Iris pigment epithelial cell (primary cell): ENCODE results near the gene RRP9.
"Not testable (repeated sequence)": the region's sequence is repeated elsewhere in the genome, so short reads cannot be mapped to it uniquely, and the experiment has no call there.

ENCODE experiments used
- DNase-seq: peaks from one replicate; pipeline ENCODE4 v3.0.0-alpha.2; 2011; ENCODE audit warnings: low read depth

The RRP9 gene

DNA sequence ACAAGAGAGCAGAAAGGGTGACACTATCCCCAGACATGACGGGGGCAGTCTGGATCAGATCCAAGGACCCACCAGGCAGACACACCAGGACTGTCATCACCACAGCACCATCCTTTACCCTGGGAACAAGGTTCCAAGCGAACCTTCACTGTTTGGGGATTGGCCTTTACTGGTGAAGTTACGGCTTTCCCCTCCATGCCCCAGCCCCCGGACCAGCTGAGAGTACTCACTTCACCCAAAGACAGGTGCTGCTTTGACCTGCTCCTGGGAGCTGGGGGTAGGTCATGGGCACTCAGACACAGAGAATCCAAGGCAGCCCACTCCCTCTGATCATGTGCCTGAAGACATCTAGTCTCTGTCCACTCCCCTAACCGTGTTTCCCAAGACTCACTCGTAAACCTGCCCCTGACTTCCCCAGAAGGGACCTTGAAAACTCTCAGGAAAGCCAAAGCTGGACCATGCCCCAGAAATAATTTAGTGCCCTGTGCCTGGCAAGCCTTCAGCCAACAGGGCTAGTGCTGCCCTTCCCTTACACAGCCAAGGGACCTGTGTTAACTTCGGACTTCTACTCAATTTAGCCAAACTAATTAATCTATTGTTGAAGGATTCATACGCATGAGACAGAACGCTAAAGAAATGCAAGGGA lies 2.8 kb downstream of the RRP9 start:
- no peak for DNase-seq

DNA sequence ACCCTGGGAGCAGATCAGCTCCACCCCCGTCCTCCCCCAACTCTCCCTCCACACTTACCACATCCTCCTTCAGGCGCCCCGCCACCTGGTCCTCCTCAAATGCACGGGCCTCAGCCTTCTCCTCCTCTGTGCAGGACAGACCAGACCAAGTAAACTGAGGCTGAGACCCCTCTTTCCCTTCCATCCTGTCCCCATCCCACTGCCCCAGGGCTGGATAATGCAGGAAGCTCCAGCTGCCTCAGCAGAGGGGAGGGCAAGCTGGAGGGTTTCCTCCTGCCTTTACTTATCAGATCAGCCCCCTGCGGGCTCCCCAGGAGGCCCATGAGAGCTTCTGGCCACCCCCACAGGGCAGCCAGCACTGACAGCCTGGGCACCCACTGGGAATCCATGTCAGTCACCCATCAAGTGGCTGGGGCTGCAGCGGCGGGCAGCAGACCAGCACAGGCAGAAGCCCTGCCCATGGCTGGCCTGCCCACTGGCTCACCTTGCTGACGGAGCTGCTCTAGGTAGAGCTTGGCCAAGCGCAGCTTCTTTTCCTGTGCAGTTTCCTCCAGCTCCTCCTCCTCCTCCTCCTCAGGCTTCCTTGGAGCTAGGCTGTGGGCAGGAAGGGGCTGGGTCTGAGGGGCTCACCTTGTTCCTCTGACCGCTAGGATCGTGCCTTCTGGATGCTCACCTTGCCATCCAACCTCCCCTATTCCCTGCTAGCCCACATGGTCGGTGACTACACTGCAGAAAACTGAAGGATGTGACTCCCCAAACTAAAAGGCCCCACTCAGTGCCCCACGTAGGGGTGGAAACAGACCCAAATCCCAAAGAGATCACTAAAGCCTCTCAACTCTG lies 3.9 kb downstream of the RRP9 start:
- DNase-seq: no peak

DNA sequence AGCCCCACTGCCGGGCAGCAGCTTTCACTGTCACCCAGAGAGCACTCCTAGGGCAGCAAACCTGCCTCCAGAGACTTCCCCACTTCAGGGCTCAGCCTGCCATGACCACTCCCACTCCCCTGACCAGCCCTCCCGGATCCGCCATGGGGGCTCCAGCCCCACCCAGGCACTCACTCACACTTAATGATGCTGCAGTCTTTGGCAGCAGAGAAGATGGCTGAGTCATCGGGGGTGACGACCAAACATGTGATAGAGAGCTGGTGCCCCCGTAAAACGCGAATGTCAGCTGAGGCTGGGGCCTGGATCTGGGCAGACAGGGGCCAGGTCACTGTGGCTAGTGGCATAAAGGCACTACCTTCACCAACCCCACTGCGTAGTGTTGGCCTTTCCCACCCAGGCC lies 4.7 kb downstream of the RRP9 start:
- DNase-seq: no peak

DNA sequence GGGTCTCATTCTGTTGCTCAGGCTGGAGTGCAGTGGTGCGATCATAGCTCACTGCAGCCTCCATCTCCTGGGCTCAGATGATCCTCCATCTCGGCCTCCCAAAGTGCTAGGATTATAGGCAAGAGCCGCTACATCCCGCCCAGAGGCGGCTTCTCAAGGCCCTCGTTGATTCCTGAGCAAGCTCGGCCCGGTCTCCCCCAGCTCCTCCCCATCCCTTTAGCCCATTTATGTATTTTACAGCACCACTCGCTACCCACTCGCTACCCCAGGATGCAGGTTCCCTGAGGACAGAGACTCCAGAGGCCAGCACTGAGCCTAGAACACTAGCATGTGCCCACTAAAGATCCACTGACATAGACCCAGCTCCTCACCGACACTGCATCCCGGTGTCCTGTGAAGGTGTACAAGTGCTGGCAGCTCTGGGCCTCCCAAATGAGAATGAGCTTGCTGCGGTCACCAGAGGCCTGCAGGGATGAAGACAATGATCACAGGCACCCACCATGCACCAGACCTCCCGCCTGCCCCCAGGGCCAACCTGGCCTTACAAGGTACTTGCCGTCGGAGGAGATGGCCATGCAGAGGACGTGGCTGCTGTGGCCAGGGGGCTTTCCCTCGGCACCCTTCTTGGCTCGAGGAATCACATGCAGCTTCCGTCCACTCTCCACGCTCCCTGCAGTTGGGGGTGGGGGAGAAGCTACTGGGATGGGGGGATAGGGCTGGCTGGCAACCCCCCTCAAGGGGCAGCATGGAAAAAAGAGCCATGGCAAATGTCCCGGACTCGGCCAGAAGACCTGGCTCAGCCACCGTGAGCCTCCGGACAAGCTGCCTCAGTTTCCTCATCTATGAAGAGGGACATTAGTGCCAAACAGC lies 5.6 kb downstream of the RRP9 start:
- no peak for DNase-seq

DNA sequence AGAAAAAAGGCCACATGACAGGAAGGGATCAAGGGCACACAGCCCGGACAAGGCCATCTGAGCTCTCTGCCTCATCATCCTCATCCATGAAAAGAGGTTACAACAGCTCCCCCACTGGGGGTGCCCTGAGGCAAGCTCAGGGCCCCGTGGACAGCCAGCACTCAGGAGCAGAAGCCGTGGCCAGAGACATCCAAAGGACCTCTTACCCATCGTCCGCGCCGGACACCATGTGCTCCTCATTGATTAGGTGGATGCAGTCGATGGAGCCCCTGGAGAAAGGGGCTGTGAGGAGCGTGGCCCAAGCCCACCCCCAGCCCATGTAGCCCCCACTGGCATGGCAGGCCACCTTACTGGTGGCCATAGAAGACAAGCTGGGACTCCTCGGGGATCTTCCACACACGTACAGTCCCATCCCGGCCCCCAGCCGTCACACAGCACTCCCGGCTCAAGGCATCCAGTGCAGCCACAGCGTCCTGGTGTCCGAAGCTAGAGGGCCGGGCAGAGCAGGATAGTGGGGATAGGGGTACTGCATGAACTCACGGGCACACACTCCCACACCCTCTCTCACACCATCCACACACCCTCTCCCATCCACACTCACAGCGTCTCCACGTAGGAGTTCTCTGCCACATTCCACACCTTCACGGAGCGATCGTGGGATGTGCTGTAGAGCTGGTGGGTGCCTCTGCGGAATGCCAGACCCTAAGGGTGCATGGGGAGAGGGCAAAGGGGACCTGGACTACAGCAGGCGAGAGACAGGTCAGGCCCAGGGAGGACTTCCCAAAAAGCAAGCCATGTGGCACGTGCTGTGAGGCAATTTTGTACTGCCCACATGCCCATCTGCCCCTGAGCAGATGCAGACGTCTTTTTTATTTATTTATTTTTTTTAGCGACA lies 6.5 kb downstream of the RRP9 start:
- DNase-seq: no peak

DNA sequence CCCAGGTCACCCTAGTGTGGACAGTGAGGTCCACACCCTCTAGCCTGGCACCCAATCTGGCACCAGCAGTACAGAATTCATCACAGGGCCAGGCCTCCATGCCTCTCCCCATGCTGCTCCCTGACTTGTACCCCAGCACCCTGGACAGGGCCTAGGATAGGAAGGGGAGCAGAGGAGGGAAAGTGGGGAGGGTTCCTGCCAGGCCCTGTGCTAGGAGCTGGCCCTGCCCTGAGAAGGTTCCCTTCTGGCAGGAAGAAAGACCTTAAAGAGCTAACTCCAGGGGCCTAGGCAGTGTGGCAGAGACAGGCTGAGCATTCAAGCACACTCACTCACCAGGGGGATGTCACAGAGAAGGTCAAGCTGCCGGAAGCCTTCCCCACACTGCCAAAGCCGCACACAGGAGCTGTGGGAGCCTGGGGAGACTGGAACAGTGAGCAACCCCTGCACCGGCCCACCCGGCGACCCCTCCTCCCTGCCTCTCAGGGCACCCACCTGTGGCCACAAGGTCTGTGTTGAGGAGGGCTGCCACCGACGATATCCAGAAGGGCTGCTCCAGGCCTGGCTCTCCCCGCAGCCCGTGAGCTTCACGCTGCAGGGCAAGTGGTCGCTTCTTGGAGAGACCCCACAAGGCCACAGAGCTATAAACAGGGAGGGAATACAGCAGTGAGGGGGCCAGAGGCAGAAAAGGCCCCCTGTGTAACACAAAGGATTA lies 7.4 kb downstream of the RRP9 start:
- no peak for DNase-seq

DNA sequence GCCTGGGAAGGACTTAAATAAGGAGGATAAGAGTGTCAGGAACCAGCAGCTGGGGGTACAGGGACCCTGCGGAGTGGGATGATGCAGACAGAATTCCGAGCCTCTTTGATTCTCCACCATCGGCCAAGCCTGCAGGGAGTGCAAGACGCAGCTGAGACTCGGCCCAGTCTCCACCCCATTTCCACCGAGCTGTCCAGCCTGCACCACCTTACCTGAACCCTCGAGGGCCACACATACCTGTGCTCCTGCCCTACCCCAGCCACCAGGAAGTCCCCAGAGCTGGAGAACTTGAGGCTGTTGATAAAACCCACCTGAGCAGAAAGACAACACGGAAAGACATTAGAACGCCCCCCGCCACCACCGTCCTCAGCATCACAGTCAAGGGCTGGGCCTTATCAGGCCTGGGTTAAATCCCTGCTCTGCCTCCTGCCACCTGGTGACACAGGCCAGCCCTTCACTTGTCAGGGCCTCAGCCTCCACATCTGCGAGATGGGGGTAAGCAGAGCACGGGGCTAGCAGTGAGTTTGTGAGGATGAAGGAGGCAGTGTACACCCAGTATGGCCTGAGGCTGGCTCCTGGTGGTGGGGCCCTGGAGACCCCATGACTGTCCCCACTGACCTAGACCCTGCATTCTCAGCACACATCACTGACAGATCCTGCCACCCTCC lies 8.1 kb downstream of the RRP9 start:
- no peak for DNase-seq

DNA sequence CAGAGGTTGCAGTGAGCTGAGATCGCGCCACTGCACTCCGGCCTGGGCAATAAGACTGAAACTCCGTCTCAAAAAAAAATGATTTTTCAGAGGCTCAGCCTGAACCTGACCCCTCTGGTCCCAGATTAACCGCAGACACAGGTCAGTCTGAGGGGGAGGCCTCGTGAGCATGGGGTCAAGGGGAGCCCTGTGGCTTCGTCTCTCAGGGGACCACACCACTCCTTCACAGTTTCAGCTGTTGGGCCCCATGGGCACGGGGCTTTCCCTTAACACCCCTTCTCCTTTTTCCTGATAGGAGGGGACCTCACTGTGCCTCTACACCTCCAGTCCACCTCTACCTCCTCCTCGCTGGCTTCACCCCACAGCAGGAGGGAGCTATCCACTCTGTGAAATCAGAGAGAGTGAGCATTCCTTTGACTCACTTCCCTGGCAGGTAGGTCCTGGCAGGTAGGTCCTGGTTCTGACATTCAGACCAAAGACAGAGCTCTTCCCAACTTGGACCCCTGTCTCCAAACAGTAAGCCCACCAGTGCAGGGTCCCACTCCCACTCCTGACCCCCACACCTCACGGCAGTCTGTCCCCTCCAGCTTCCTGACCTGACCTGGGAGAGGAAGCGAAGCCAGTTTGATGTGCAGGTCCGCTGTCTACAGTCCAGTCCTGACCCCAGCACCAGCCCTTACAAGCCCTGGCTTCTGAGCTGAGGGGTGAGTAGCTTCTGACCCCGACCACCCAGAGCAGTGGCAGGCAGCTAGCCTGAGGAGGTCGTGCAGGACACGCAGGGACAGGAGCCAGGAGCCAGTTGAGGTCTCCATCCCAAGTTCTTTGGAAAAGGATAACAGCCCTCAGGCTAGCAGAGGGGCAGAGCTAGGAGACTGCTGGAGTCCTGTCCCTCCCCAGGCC lies 9.0 kb downstream of the RRP9 start:
- no peak for DNase-seq

DNA sequence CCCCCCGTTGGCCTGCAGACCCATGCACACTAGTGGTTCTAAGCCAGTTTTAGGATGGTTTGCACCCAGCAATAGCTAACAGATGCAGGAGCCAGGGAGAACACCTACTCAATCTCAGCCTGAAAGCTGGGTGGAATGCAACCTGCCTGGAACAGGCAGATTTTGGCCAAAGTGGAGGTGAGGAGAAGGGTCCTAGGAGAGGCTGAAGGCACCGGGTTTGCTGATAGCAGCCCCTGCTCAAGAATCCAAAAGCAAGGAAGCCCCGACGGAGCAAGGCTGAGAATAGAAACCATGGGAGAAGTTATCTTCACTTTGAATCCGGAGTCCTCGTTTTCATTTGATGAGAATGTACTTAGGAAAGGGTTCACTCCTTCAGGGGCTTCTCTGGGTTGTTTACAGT lies 9.9 kb downstream of the RRP9 start:
- DNase-seq: no peak

DNA sequence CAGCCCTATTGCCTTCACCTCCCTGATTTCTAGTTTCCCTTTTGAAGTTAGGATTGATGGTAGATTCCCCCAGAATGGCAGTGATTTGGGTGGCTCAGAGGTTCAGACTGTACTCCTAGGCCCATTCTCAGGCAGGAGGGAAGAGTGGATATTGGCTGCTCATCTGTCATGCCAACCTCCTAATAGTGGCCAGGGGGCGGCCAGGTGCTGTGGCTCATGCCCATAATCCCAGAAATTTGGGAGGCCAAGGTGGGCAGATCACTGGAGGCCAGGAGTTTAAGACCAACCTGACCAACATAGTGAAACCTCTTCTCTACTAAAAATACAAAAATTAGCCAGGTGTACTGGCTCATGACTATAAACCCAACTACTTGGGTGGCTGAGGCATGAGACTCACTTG lies 11.3 kb downstream of the RRP9 start:
- DNase-seq: no peak

DNA sequence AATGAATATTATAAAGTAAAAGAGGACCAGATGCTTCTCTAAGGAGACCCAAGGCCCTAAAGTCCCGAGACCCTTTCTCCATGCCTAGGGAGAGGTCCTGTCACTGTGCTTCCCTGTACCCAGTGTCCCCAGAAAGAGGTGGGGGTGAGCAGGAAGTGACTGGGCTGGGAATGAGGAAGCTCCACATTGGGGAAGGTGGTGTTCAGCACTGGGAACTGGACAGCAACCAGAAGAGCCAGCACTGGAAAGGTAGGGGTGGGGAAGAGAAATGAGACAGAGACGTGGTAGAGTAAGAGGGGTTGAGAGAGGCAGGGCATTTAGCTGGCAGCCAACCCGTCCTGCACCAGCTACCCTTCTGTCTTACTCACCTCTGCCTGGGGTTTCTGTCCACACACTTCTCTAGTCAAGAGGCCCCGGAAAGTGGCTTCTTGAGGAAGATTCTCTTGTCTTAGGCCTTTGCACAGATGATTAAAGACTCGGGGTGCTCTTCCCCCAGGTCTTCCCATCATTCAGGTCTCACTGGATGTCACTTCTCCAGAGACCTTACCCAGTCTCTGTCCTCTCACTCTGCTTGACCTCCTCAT lies 12.2 kb downstream of the RRP9 start:
- no peak for DNase-seq

DNA sequence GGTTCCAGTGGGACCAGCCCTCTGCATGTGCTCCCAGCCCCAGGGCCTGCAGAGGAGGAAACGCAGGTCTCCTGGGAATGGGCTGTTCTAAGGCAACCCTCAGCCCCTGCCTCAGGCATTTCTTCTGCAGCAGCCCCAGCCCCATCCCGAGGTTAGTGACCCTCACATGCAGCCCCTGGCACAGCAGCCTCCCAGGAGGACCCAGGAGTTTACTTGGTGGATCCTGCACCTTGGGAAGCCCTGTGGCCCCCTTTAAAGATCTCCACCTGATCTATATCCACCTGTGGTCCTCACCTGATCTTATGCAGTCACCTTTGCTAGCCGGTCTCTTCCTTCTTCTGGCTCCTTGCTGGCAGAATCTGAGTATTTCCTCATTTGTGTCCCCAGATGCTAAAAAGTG lies 12.7 kb downstream of the RRP9 start:
- DNase-seq: not testable (repeated sequence)

DNA sequence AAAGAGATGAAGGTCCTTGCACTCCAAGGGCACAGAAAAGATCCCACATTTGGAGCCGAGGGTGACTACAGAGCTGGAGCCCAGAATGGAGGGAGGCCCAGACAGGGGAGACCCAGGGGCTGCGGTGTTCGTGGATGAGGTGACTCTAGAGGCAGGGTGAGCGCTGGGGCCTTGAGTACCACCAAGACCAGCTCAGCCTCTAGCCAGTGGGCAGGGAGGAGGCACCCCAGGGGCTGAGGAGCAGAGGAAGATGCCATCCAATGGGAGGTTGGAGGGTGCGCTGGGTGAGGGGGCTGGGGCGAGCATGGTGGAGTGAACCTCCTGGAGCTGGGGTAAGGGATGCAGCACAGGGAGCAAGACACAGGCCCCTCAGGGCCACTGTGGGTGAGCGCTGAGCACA lies 13.3 kb downstream of the RRP9 start:
- no peak for DNase-seq

DNA sequence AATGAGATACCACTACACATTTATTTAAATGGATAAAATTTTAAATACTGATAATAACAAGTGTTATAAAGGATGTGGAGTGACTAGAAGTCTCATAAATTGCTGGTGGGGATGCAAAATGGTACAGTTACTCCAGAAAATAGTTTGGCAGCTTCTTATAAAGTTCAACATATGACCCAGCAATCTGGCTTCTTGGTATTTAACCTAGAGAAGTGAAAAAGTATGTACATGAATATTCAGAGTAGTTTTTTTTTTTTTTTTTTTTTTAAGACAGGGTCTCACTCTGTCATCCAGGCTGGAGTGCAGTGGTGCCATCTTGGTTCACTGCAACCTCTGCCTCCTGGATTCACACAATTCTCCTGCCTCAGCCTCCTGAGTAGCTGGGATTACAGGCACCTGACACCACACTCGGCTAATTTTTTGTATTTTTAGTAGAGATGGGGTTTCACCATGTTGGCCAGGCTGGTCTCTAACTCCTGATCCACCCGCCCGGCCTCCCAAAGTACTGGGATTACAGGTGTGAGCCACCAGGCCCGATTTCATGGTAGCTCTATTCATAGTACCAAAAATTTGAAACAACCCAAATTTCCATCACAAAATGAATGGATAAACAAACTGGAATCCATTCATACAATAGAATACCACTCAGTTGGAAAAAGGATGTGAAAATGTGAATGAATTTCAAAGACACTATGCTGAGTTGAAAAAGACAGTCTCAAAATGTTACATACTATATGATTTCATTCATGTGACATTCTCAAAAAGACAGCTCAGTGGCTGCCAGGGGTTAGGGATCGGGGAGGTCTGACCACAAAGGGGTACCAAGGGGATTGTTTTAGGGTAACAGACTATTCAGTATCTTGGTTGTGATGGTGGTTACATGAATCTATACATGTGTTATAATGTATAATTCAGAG lies 14.4 kb downstream of the RRP9 start:
- no peak for DNase-seq

DNA sequence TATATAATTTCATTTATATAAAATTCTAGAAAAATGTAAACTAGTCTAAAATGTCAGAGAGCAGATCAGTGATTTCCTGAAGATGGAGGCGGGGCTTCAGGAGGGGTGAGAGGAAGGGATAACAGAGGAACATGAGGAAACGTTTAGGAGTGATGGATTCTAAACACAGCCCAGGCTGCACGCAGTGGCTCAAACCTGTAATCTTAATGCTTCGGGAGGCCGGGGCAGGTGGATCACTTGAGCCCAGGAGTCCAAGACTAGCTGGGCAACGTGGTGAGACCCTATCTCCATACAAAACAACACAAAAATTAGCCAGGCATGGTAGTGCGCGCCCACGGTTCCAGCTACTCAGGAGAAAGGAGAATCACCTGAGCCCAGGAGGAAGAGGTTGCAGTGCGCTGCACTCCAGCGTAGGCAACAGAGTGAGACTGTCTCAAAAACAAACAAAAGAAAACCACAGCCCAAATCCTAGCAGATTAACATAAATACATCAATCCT lies 20.6 kb downstream of the RRP9 start:
- no peak for DNase-seq

DNA sequence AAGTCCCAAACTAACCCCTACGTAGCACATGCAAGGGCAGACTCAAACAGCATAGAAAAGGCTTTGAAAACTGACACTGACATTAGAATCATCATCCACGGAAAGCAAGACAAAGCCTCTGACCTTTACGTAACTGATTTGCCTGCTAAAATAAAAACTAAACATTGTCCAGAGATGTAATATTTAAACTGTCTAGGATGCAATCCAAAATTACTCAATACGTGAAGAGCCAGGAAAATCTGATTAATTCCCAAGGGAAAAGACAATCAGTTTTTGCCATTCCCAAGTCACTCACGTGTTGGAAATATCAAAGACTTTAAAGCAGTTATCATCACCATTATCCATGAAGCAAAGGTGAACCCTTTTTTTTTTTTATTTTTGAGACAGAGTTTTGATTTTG lies 25.3 kb downstream of the RRP9 start:
- DNase-seq: no peak

DNA sequence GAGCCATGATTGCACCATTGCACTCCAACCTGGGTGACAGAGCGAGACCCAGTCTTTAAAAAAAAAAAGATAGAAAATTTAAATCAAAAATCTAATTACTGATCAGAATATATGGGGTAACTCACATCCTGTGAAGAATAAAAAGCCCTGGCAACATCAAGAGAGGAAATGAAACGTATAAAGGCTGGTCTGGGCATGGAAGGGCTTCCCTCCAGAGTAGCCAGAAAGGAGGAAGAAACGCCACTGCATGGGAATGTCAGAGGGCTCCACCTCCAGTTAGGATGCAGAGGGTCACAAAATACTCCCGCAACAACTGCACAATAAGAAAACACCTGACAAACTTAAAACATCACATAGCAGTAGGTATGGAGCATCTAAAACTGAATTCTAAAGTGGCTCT lies 33.7 kb downstream of the RRP9 start:
- DNase-seq: no peak
